Lower leg skin (tissue), 3 donors: Measurements from ENCODE around the gene GLS.

Source experiments
- POLR2A ChIP-seq, 2 donors: fragments of 450-650 bp; IDR thresholded peaks; one replicate each; pipeline ENCODE4 v1.6.1; 2016 to 2017; ENCODE audit warnings: antibody characterized with exemption in 2 of 2, mild to moderate bottlenecking in 1 of 2, moderate library complexity in 1 of 2
- TF ChIP-seq, protein P1 (sequence below), 3 donors: fragments of 450-650 bp; IDR thresholded peaks; one replicate each; pipeline ENCODE4 v1.5.1; 2016; ENCODE audit warnings: antibody characterized with exemption in 3 of 3, mild to moderate bottlenecking in 3 of 3, moderate library complexity in 2 of 3

DNA sequence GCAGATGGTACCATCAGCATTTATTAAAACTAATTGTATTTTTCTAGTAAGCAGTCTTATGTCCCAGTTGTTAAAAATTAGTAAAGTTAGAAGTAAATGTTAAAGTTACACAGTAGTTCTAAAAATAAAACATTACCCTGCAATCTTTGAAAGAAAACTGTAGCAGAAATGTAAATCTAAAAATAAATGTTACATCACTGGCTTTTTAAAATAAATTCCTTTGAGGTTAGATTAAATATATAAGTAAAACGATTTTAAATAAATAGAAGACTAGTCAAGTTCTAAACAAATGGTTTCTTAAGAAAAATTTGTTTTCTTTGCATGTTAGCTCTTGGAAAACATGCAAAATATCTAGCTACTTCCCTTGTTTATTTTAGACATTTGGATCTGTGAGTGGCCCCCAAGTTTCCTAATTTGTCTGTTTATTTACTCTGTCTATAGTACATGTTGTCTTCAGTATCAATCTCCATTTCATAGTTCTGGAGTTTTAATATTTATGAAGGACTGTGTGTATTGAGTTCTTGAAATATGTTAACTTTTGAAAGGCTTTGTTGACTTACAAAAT, 58.2 kb downstream of the GLS start:
- TF ChIP-seq, protein P1, sequence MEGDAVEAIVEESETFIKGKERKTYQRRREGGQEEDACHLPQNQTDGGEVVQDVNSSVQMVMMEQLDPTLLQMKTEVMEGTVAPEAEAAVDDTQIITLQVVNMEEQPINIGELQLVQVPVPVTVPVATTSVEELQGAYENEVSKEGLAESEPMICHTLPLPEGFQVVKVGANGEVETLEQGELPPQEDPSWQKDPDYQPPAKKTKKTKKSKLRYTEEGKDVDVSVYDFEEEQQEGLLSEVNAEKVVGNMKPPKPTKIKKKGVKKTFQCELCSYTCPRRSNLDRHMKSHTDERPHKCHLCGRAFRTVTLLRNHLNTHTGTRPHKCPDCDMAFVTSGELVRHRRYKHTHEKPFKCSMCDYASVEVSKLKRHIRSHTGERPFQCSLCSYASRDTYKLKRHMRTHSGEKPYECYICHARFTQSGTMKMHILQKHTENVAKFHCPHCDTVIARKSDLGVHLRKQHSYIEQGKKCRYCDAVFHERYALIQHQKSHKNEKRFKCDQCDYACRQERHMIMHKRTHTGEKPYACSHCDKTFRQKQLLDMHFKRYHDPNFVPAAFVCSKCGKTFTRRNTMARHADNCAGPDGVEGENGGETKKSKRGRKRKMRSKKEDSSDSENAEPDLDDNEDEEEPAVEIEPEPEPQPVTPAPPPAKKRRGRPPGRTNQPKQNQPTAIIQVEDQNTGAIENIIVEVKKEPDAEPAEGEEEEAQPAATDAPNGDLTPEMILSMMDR (IDR thresholded peaks at IDR 0.05), result no peak
- TF ChIP-seq POLR2A (IDR thresholded peaks at IDR 0.05), result no peak
